Keratinocyte (primary cell): ENCODE results near the gene MAGEF1. TPM values are rescaled to one million over a fixed set of nuclear protein-coding genes. Genes with fewer than 3 reads are reported as not detected.

Experiments used
- DNase-seq: peaks from one replicate; pipeline ENCODE4 v3.0.0-alpha.2; 2011; ENCODE audit warnings: low read depth, missing footprints, low spot score
- FAIRE-seq: peaks from 2 replicates; lab custom pipeline; 2011; peaks lifted over from hg19 to GRCh38; lab: Jason Lieb, UNC
- H2AFZ ChIP-seq: 2 replicates; pipeline ENCODE4 v1.6.0; 2012; ENCODE audit warnings: low read length, control low read depth, inconsistent platforms; ENCODE audit not compliant: control insufficient read depth
- H3K27ac ChIP-seq: 2 replicates; pipeline ENCODE4 v1.5.1; 2011; ENCODE audit warnings: low read length; ENCODE audit not compliant: control insufficient read depth, insufficient read depth
- H3K27me3 ChIP-seq: 3 replicates; pipeline ENCODE4 v1.6.0; 2011; ENCODE audit warnings: low read length; ENCODE audit not compliant: control insufficient read depth, insufficient read depth; ENCODE audit errors: extremely low read depth
- H3K36me3 ChIP-seq, 2 experiments: 2 replicates in 1 of 2; 3 replicates in 1 of 2; pipeline ENCODE4 v1.5.1; 2011; ENCODE audit warnings: low read length in 2 of 2, mild to moderate bottlenecking in 1 of 2; ENCODE audit not compliant: control insufficient read depth in 2 of 2, insufficient read depth in 2 of 2; ENCODE audit errors: extremely low read depth in 1 of 2
- H3K4me1 ChIP-seq: 3 replicates; pipeline ENCODE4 v1.5.1; 2011; ENCODE audit warnings: low read length; ENCODE audit not compliant: control insufficient read depth, insufficient read depth; ENCODE audit errors: extremely low read depth
- H3K4me2 ChIP-seq: 3 replicates; pipeline ENCODE4 v1.6.0; 2011; ENCODE audit warnings: low read depth, low read length; ENCODE audit not compliant: control insufficient read depth, insufficient read depth; ENCODE audit errors: extremely low read depth
- H3K4me3 ChIP-seq, 3 experiments: fragments of 200-600 bp in 1 of 3; sonication (generic) in 1 of 3; 2 replicates in 2 of 3; 3 replicates in 1 of 3; pipeline ENCODE4 v1.5.1; 2011 to 2016; ENCODE audit warnings: low read length in 3 of 3, mild to moderate bottlenecking in 3 of 3, control low read depth in 2 of 3, inconsistent platforms in 1 of 3, low read depth in 1 of 3, mixed read lengths in 1 of 3, mixed run types in 1 of 3, moderate library complexity in 1 of 3; ENCODE audit not compliant: control insufficient read depth in 2 of 3, insufficient read depth in 2 of 3; ENCODE audit errors: extremely low read depth in 1 of 3
- H3K79me2 ChIP-seq: 2 replicates; pipeline ENCODE4 v1.6.0; 2012; ENCODE audit warnings: low read length; ENCODE audit not compliant: control insufficient read depth, insufficient read depth
- H3K9ac ChIP-seq: 3 replicates; pipeline ENCODE4 v1.6.0; 2011; ENCODE audit warnings: low read length; ENCODE audit not compliant: control insufficient read depth, insufficient read depth; ENCODE audit errors: extremely low read depth
- H3K9me1 ChIP-seq: 3 replicates; pipeline ENCODE4 v1.6.0; 2011; ENCODE audit warnings: low read length; ENCODE audit not compliant: control insufficient read depth, insufficient read depth; ENCODE audit errors: extremely low read depth
- H3K9me3 ChIP-seq: 2 replicates; pipeline ENCODE4 v1.5.1; 2012; ENCODE audit warnings: low read depth, low read length; ENCODE audit not compliant: control insufficient read depth
- H4K20me1 ChIP-seq: 3 replicates; pipeline ENCODE4 v1.6.0; 2011; ENCODE audit warnings: low read length; ENCODE audit not compliant: control insufficient read depth, insufficient read depth; ENCODE audit errors: extremely low read depth
- CTCF ChIP-seq, 3 experiments: IDR thresholded peaks in 1 of 3; conservative IDR thresholded peaks in 1 of 3; optimal IDR thresholded peaks in 1 of 3; 2 replicates in 2 of 3; 3 replicates in 1 of 3; pipeline versions ENCODE3 to v1.5.1; 2011; ENCODE audit warnings: low read length in 3 of 3, mild to moderate bottlenecking in 3 of 3, moderate library complexity in 2 of 3, control low read depth in 1 of 3, inconsistent platforms in 1 of 3; ENCODE audit not compliant: insufficient read depth in 2 of 3; ENCODE audit errors: extremely low read depth in 1 of 3
- EZH2 ChIP-seq: IDR thresholded peaks from one replicate; pipeline ENCODE4 v1.6.1; 2012; ENCODE audit warnings: inconsistent platforms, mild to moderate bottlenecking, low read length, moderate library complexity
- dilution Hi-C: fragments of 300-500 bp; cut with MboI; formaldehyde crosslinking; loops from one replicate; pipeline ENCODE4 v1.7.0; 2020; ENCODE audit warnings: low sequenced_read_pairs; ENCODE audit not compliant: extremely low pct_ligation_motif_present
- polyA plus RNA-seq, 5 experiments: library from polyadenylated mRNA; depleted of rRNA in 3 of 5; stranded (reverse) in 3 of 5; stranded (forward) in 1 of 5; unstranded in 1 of 5; fragments of >200 nt; gene quantifications; 1 replicate in 1 of 5; 2 replicates in 3 of 5; 3 replicates in 1 of 5; pipeline versions ENCODE4 v1.2.1 to v1.2.3, GENCODE V29; 2011 to 2012; ENCODE audit warnings: missing spikeins in 2 of 5, low read depth in 1 of 5, low replicate concordance in 1 of 5

MAGEF1 gene
- polyA plus RNA-seq, 1 donor (not counting 4 experiments of a cell fraction or from before 2014, with no cell fraction given): 11.8 TPM

GRCh38 chr3:184690192-184690883 is 21.5 kb downstream of the MAGEF1 start:
- Histone ChIP-seq H3K27ac (no peak overlapping the region), H2AFZ (no peak overlapping the region), H3K79me2 (no peaks in the 10 kb centered on the region), H3K9ac (no peak overlapping the region), H3K4me2 (no peak overlapping the region), H3K9me1 (no peaks in the 10 kb centered on the region), H3K27me3 (no peaks in the 10 kb centered on the region), H3K9me3 (no peaks in the 10 kb centered on the region), H3K4me3 (no peak overlapping the region), H3K4me1 (peaks cover 4% of the 10 kb centered on the region), H4K20me1 (peaks cover 4% of the 10 kb centered on the region), H3K36me3 (no peaks in the 10 kb centered on the region)
- DNase-seq (no peak), FAIRE-seq (no peak)
- TF ChIP-seq EZH2 (no peak), CTCF (optimal IDR thresholded peaks at IDR 0.05 in 1 of 3, IDR thresholded peaks at IDR 0.05 in 1 of 3, conservative IDR thresholded peaks at IDR 0.05 in 1 of 3; ENCODE audit: extremely low read depth in 1 of 3, insufficient read depth in 2 of 3, low read length in 3 of 3) (no peak)
- dilution Hi-C loops: no loop called here

- Histone ChIP-seq H3K4me1 (peaks cover 4% of the 10 kb centered on the region), H3K9ac (no peak overlapping the region), H3K27ac (no peak overlapping the region), H3K4me3 (no peak overlapping the region), H4K20me1 (peaks cover 4% of the 10 kb centered on the region), H3K36me3 (no peaks in the 10 kb centered on the region), H3K27me3 (no peaks in the 10 kb centered on the region), H3K4me2 (no peak overlapping the region), H2AFZ (no peak overlapping the region), H3K79me2 (no peaks in the 10 kb centered on the region), H3K9me1 (no peaks in the 10 kb centered on the region), H3K9me3 (no peaks in the 10 kb centered on the region)
- TF ChIP-seq EZH2: no peak
- TF ChIP-seq CTCF (optimal IDR thresholded peaks at IDR 0.05 in 1 of 3, IDR thresholded peaks at IDR 0.05 in 1 of 3, conservative IDR thresholded peaks at IDR 0.05 in 1 of 3; ENCODE audit: extremely low read depth in 1 of 3, insufficient read depth in 2 of 3, low read length in 3 of 3): no peak
- DNase-seq (no peak), FAIRE-seq (no peak)
- dilution Hi-C loops: no loop called here
Observed at GRCh38 chr3:184688882-184689271, 23.0 kb downstream of the MAGEF1 start.
